Cerebellar cortex (tissue), 1 donor: ENCODE results near the gene GNPTG.
A peak's percentile ranks its signal among the peaks of the same experiment; 100 is the strongest.

Experiments used
- DNase-seq: peaks from one replicate; pipeline ENCODE4 v3.0.0-alpha.2; 2015; ENCODE audit warnings: low spot score

The GNPTG gene

GRCh38 chr16:1347286-1347855 lies 4.4 kb upstream of the GNPTG start:
- no peak for DNase-seq

- no peak for DNase-seq
Measured at GRCh38 chr16:1347962-1348361, 3.8 kb upstream of the GNPTG start.

GRCh38 chr16:1348441-1348840 lies 3.3 kb upstream of the GNPTG start:
- no peak for DNase-seq

- no peak for DNase-seq
Measured at GRCh38 chr16:1348926-1349325, 2.8 kb upstream of the GNPTG start.

- DNase-seq, result no peak
Measured at GRCh38 chr16:1349351-1349750, 2.4 kb upstream of the GNPTG start.

- no peak for DNase-seq
Measured at GRCh38 chr16:1349951-1350350, 1.8 kb upstream of the GNPTG start.

- DNase-seq, result no peak
Measured at GRCh38 chr16:1350691-1351090, 1.0 kb upstream of the GNPTG start.

GRCh38 chr16:1351215-1351581 lies 533 bp upstream of the GNPTG start:
- no peak for DNase-seq

GRCh38 chr16:1354815-1355540 lies 3.2 kb downstream of the GNPTG start:
- DNase-seq, result no peak

GRCh38 chr16:1355591-1355990 lies 3.9 kb downstream of the GNPTG start:
- DNase-seq, result no peak

- DNase-seq, result no peak
Measured at GRCh38 chr16:1356061-1356900, 4.5 kb downstream of the GNPTG start.

GRCh38 chr16:1357906-1358566 lies 6.3 kb downstream of the GNPTG start:
- DNase-seq, result no peak

- no peak for DNase-seq
Measured at GRCh38 chr16:1361685-1362360, 10.1 kb downstream of the GNPTG start.

GRCh38 chr16:1362807-1363206 lies 11.1 kb downstream of the GNPTG start:
- DNase-seq, result no peak

- peak; percentile 58 for DNase-seq
Measured at GRCh38 chr16:1363501-1364041, 11.8 kb downstream of the GNPTG start.

GRCh38 chr16:1364510-1364909 lies 12.8 kb downstream of the GNPTG start:
- no peak for DNase-seq

GRCh38 chr16:1366060-1366711 lies 14.5 kb downstream of the GNPTG start:
- DNase-seq, result no peak

- no peak for DNase-seq
Measured at GRCh38 chr16:1366712-1367299, 15.1 kb downstream of the GNPTG start.

- DNase-seq, result no peak
Measured at GRCh38 chr16:1367486-1368174, 15.9 kb downstream of the GNPTG start.
